KMS-11 (cell line): ENCODE data around the gene PDE5A.

Experiments
- H2AFZ ChIP-seq: fragments of 200-600 bp; sonication (generic); 2 replicates; pipeline ENCODE4 v1.6.1; 2016; ENCODE audit warnings: antibody characterized with exemption, mixed run types, low read depth
- H3K27ac ChIP-seq: fragments of 200-600 bp; sonication (generic); 2 replicates; pipeline ENCODE4 v1.6.1; 2016; ENCODE audit warnings: mild to moderate bottlenecking, mixed run types
- H3K27me3 ChIP-seq: fragments of 200-600 bp; sonication (generic); 2 replicates; pipeline ENCODE4 v1.6.1; 2017; ENCODE audit warnings: mild to moderate bottlenecking, low read depth, mixed run types, moderate library complexity; ENCODE audit not compliant: insufficient read depth
- H3K36me3 ChIP-seq: fragments of 200-600 bp; sonication (generic); 2 replicates; pipeline ENCODE4 v1.6.1; 2017; ENCODE audit warnings: mild to moderate bottlenecking, mixed run types; ENCODE audit not compliant: insufficient read depth
- H3K4me1 ChIP-seq: fragments of 200-600 bp; sonication (generic); 2 replicates; pipeline ENCODE4 v1.6.1; 2016; ENCODE audit warnings: mild to moderate bottlenecking, low read depth, mixed run types; ENCODE audit not compliant: poor library complexity, severe bottlenecking
- H3K4me2 ChIP-seq: fragments of 200-600 bp; sonication (generic); 2 replicates; pipeline ENCODE4 v1.7.0; 2016; ENCODE audit warnings: mild to moderate bottlenecking, mixed run types
- H3K4me3 ChIP-seq: fragments of 200-600 bp; sonication (generic); IDR thresholded peaks from 2 replicates; pipeline ENCODE4 v1.6.1; 2017; ENCODE audit warnings: low read depth, low read length, mixed read lengths; ENCODE audit not compliant: insufficient read depth
- H3K79me2 ChIP-seq: fragments of 200-600 bp; sonication (generic); 2 replicates; pipeline ENCODE4 v1.6.1; 2016; ENCODE audit warnings: low read depth, mixed run types; ENCODE audit not compliant: insufficient read depth
- H3K9ac ChIP-seq: fragments of 200-600 bp; sonication (generic); 2 replicates; pipeline ENCODE4 v1.6.1; 2016; ENCODE audit warnings: mild to moderate bottlenecking, mixed run types
- H4K20me1 ChIP-seq: fragments of 200-600 bp; sonication (generic); 2 replicates; pipeline ENCODE4 v1.6.1; 2016; ENCODE audit warnings: mild to moderate bottlenecking, mixed run types; ENCODE audit not compliant: insufficient read depth
- TF ChIP-seq, protein P1 (sequence below): fragments of 200-600 bp; sonication (generic); conservative IDR thresholded peaks from 2 replicates; pipeline ENCODE4 v1.6.1; 2017; ENCODE audit warnings: low read depth, mild to moderate bottlenecking, antibody characterized with exemption, low read length, moderate library complexity, mixed read lengths

Gene PDE5A

GRCh38 chr4:119652998-119653397, 24.4 kb upstream of the PDE5A start:
- TF ChIP-seq, protein P1, sequence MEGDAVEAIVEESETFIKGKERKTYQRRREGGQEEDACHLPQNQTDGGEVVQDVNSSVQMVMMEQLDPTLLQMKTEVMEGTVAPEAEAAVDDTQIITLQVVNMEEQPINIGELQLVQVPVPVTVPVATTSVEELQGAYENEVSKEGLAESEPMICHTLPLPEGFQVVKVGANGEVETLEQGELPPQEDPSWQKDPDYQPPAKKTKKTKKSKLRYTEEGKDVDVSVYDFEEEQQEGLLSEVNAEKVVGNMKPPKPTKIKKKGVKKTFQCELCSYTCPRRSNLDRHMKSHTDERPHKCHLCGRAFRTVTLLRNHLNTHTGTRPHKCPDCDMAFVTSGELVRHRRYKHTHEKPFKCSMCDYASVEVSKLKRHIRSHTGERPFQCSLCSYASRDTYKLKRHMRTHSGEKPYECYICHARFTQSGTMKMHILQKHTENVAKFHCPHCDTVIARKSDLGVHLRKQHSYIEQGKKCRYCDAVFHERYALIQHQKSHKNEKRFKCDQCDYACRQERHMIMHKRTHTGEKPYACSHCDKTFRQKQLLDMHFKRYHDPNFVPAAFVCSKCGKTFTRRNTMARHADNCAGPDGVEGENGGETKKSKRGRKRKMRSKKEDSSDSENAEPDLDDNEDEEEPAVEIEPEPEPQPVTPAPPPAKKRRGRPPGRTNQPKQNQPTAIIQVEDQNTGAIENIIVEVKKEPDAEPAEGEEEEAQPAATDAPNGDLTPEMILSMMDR: no peak
- H3K79me2 ChIP-seq: no peaks in the 10 kb centered on the region
- H3K27me3 ChIP-seq: no peaks in the 10 kb centered on the region
- H3K9ac ChIP-seq: no peak overlapping the region
- no peak overlapping the region for H3K4me3 ChIP-seq
- H2AFZ ChIP-seq: no peak overlapping the region
- no peak overlapping the region for H3K27ac ChIP-seq
- no peaks in the 10 kb centered on the region for H3K36me3 ChIP-seq
- no peaks in the 10 kb centered on the region for H4K20me1 ChIP-seq
- H3K4me2 ChIP-seq: no peak overlapping the region
- H3K4me1 ChIP-seq: no peaks in the 10 kb centered on the region

- Histone ChIP-seq H2AFZ (no peak overlapping the region), H3K36me3 (no peaks in the 10 kb centered on the region), H3K27me3 (no peaks in the 10 kb centered on the region), H4K20me1 (no peaks in the 10 kb centered on the region), H3K4me1 (no peaks in the 10 kb centered on the region), H3K79me2 (no peaks in the 10 kb centered on the region), H3K9ac (no peak overlapping the region), H3K4me2 (no peak overlapping the region), H3K4me3 (no peak overlapping the region), H3K27ac (no peak overlapping the region)
- TF ChIP-seq, protein P1: no peak
These were observed 19.8 kb upstream of the PDE5A start for GRCh38 chr4:119648398-119648797.

GRCh38 chr4:119647558-119647957, 19.0 kb upstream of the PDE5A start:
- Histone ChIP-seq H3K27ac (no peak overlapping the region), H3K36me3 (no peaks in the 10 kb centered on the region), H2AFZ (no peak overlapping the region), H3K4me1 (no peaks in the 10 kb centered on the region), H3K4me3 (no peak overlapping the region), H3K4me2 (no peak overlapping the region), H3K79me2 (no peaks in the 10 kb centered on the region), H3K27me3 (no peaks in the 10 kb centered on the region), H3K9ac (no peak overlapping the region), H4K20me1 (no peaks in the 10 kb centered on the region)
- TF ChIP-seq, protein P1: no peak

DNA sequence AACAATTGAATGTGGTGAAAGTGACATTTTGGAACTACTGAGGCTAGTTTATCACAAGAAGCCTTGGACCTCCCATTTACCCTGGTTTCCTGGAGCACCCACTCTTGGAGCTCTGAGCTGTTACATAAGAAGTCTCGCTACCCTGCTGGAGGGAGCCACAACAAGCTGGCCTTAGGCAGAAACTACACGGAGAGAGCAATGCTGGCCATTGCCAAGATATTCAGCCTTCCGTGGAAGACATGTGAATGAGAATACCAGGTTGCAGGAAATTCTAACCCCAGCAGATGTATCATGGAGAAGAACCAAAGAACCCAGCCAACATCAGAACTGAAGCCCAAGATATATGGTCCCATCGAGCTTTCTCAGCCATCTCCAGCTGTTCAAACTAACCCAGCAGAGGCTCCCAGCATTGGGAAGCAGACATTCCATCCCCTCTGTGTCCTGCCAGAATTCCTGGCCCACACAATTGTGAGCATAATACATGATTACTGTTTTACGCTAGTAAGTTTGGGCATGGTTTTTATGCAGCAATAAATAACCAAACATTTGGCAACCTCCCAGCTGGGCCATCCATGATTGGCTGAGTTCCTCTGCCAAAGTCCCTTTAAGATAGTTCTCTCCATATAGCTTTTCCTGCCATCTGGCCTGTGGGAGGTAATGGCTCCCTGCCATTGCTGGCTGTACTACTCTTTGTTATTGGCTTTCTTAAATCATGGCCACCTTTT, 17.9 kb upstream of the PDE5A start:
- H3K27me3 ChIP-seq: no peaks in the 10 kb centered on the region
- no peak overlapping the region for H3K9ac ChIP-seq
- H3K79me2 ChIP-seq: no peaks in the 10 kb centered on the region
- TF ChIP-seq, protein P1: no peak
- H3K36me3 ChIP-seq: no peaks in the 10 kb centered on the region
- H3K27ac ChIP-seq: no peak overlapping the region
- H3K4me1 ChIP-seq: no peaks in the 10 kb centered on the region
- no peak overlapping the region for H3K4me2 ChIP-seq
- no peaks in the 10 kb centered on the region for H4K20me1 ChIP-seq
- no peak overlapping the region for H2AFZ ChIP-seq
- H3K4me3 ChIP-seq: no peak overlapping the region
